Measurements from ENCODE around the gene UBALD2. TPM values are rescaled to one million over a fixed set of nuclear protein-coding genes. Genes with fewer than 3 reads are reported as not detected.

UBALD2 gene
- total RNA-seq, 1 donor from 2014 or later: 26.3 TPM

GRCh38 chr17:76317535-76317934 is 52.4 kb downstream of the UBALD2 start:
- no peak for TF ChIP-seq CTCF (conservative IDR thresholded peaks at IDR 0.05; ENCODE audit: low read depth, low read length)
- no peak overlapping the region for H3K4me3 ChIP-seq (ENCODE audit: low read depth, low read length)
- DNase-seq (ENCODE audit: low read depth): no peak

- TF ChIP-seq CTCF (conservative IDR thresholded peaks at IDR 0.05; ENCODE audit: low read depth, low read length): no peak
- DNase-seq (ENCODE audit: low read depth): no peak
Measured at GRCh38 chr17:76318586-76318985, 53.4 kb downstream of the UBALD2 start.

More at GRCh38 chr17:76318586-76318985, 53.4 kb downstream of the UBALD2 start:
- no peak overlapping the region for H3K4me3 ChIP-seq (ENCODE audit: low read depth, low read length)

Other genes with a start within 250 kb of the UBALD2 start
- gene EVPL, start 238.0 kb upstream of the UBALD2 start, total RNA-seq: 22.2 and 24.8 TPM in 2 replicates
- 15.3 and 32.6 TPM in 2 replicates for gene SRP68, start 192.8 kb upstream of the UBALD2 start, total RNA-seq
- gene GALR2, start 190.6 kb upstream of the UBALD2 start, total RNA-seq: 0.07 and 0.17 TPM in 2 replicates
- not detected in 2 replicates for gene ZACN, start 186.2 kb upstream of the UBALD2 start, total RNA-seq
- 39.6 and 66.6 TPM in 2 replicates for gene EXOC7, start 161.6 kb upstream of the UBALD2 start, total RNA-seq
- gene FOXJ1, start 124.1 kb upstream of the UBALD2 start, total RNA-seq: 2.6 and 3.0 TPM in 2 replicates
- 5.0 and 10.0 TPM in 2 replicates for gene RNF157, start 24.9 kb upstream of the UBALD2 start, total RNA-seq
- gene QRICH2, start 42.9 kb downstream of the UBALD2 start, total RNA-seq: 0.69 and 2.0 TPM in 2 replicates
- gene PRPSAP1, start 88.6 kb downstream of the UBALD2 start, total RNA-seq: 57.5 and 63.4 TPM in 2 replicates
- 54.5 and 81.2 TPM in 2 replicates for gene SPHK1, start 119.3 kb downstream of the UBALD2 start, total RNA-seq
- gene UBE2O, start 187.8 kb downstream of the UBALD2 start, total RNA-seq: 15.6 and 23.6 TPM in 2 replicates
- gene AANAT, start 202.3 kb downstream of the UBALD2 start, total RNA-seq: not detected in 2 replicates
- 35.2 and 101 TPM in 2 replicates for gene RHBDF2, start 236.1 kb downstream of the UBALD2 start, total RNA-seq

All from epithelial cell of proximal tubule (primary cell).